HG03196 (cell line): Measurements from ENCODE around the gene NOL12.

Experiments
- ATAC-seq: cut with Tn5 transposase; IDR thresholded peaks from one replicate; pipeline ENCODE4 v1.9.1; 2021; ENCODE audit not compliant: unreplicated experiment

NOL12 gene

DNA sequence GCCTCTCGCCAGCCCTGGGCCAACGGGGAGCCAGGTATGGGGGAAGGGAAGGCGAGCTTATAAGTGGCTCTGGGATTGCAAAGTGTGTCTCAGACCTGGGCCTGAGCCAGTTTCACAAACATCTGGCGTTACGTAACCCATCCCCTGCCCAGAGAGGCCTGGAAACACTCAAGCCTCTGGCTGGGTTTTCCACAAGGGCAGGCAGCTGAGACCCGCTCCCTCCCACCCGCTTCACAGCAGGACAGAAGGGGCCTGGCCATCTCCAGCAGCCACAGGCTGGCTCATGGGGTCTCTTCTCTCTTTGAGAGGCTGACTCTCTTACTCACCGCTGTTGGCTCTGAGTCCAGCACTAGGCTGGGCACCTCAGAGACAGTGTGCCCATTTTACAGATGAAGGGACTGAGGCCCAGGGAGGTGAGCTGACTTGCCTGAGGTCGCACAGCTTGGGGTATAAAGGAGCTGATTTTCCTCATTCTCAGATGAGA, 55.2 kb downstream of the NOL12 start:
- ATAC-seq, result no peak

DNA sequence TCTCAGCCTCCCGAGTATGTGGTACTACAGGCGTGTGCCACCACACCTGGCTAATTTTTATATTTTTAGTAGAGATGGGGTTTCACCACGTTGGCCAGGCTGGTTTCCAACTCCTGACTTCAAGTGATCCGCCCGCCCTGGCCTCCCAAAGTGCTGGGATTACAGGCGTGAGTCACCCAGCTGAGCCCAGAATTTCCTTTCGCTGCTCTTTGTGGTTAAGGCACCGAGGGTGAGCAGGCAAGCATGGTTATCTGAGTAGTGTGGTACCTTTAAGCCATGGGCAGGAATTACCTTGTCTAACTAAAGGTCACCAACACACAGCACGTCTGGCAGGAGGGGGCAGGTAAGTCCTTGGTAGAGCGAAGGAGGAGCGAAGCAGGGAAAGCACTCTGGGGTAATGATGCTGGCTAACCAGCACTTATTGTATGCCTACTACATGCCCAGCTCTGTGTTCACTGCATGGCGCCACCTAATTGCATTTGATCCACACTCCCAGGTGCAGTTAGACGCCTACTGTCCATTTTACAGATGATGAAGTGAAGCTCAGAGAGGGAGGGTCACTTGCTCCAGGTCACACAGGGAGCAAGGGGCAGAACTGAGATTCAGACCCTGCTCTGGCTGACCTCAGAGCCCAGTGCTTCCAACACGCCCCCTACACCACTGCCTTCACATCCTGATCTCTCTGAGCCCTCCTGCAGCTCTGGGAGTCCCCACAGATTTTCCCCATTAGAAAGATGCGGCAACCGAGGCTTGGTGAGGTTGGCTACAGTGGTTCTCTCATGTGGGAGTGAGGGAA, 56.4 kb downstream of the NOL12 start:
- ATAC-seq, result no peak
